Skin of body (tissue), 2 donors: ENCODE results near the gene OR10A2. TPM values are rescaled to one million over a fixed set of nuclear protein-coding genes. Genes with fewer than 3 reads are reported as not detected.
"Not testable (repeated sequence)": the region's sequence is repeated elsewhere in the genome, so short reads cannot be mapped to it uniquely, and the experiment has no call there.

Experiments
- DNase-seq: peaks from one replicate; lab custom pipeline; 2025; lab: John Stamatoyannopoulos, UW
- total RNA-seq: library from RNA; depleted of rRNA; stranded (reverse); fragments of >200 nt; gene quantifications from one replicate; pipeline ENCODE4 v1.2.3, GENCODE V29; 2014

OR10A2 gene
- total RNA-seq: not detected

- no peak for DNase-seq
These were observed at the start of gene OR10A2 for GRCh38 chr11:6862961-6863360. OR10A2 (plus strand) TSS chr11:6863057; CDS start chr11:6869755, 6,698 bp downstream.

GRCh38 chr11:6813656-6814055 lies 49.2 kb upstream of the OR10A2 start:
- no peak for DNase-seq

- DNase-seq: no peak
These were observed 45.2 kb upstream of the OR10A2 start for GRCh38 chr11:6817694-6818093.

- no peak for DNase-seq
These were observed 43.9 kb upstream of the OR10A2 start for GRCh38 chr11:6818967-6819366.

GRCh38 chr11:6824136-6824823 lies 38.6 kb upstream of the OR10A2 start:
- DNase-seq: no peak

GRCh38 chr11:6825231-6825744 lies 37.6 kb upstream of the OR10A2 start:
- DNase-seq: no peak

- no peak for DNase-seq
These were observed 34.8 kb upstream of the OR10A2 start for GRCh38 chr11:6828103-6828502.

- no peak for DNase-seq
These were observed 29.5 kb upstream of the OR10A2 start for GRCh38 chr11:6833356-6833755.

GRCh38 chr11:6834021-6834420 lies 28.8 kb upstream of the OR10A2 start:
- no peak for DNase-seq

- no peak for DNase-seq
These were observed 21.2 kb upstream of the OR10A2 start for GRCh38 chr11:6841694-6842093.

- DNase-seq: no peak
These were observed 19.2 kb upstream of the OR10A2 start for GRCh38 chr11:6843670-6844069.

GRCh38 chr11:6844356-6844755 lies 18.5 kb upstream of the OR10A2 start:
- no peak for DNase-seq

- no peak for DNase-seq
These were observed 17.5 kb upstream of the OR10A2 start, which contains the start of gene OR10A5 for GRCh38 chr11:6845383-6845782. OR10A5 (plus strand) TSS chr11:6845683; CDS start chr11:6845683, 0 bp downstream.

GRCh38 chr11:6850526-6850925 lies 12.3 kb upstream of the OR10A2 start:
- no peak for DNase-seq

GRCh38 chr11:6854801-6855200 lies 8.1 kb upstream of the OR10A2 start:
- DNase-seq: not testable (repeated sequence)

GRCh38 chr11:6855971-6856541 lies 6.8 kb upstream of the OR10A2 start:
- no peak for DNase-seq

- DNase-seq: no peak
These were observed 6.0 kb upstream of the OR10A2 start for GRCh38 chr11:6856871-6857270.

GRCh38 chr11:6864438-6864837 lies 1.6 kb downstream of the OR10A2 start:
- no peak for DNase-seq

- DNase-seq: no peak
These were observed 8.4 kb downstream of the OR10A2 start for GRCh38 chr11:6871278-6871677.

GRCh38 chr11:6875761-6876160 lies 12.9 kb downstream of the OR10A2 start:
- no peak for DNase-seq

GRCh38 chr11:6876325-6876724 lies 13.5 kb downstream of the OR10A2 start, which contains the start of gene OR10A4:
OR10A4 (plus strand) TSS chr11:6876625; CDS start chr11:6876648, 23 bp downstream.
- no peak for DNase-seq

GRCh38 chr11:6876914-6877313 lies 14.1 kb downstream of the OR10A2 start:
- DNase-seq: no peak

- DNase-seq: no peak
These were observed 19.9 kb downstream of the OR10A2 start for GRCh38 chr11:6882751-6883150.
